Keratinocyte (primary cell): ENCODE measurements around the gene NTSR1. TPM values are rescaled to one million over a fixed set of nuclear protein-coding genes. Genes with fewer than 3 reads are reported as not detected.

Source experiments
- DNase-seq: peaks from one replicate; pipeline ENCODE4 v3.0.0-alpha.2; 2011; ENCODE audit warnings: low read depth, missing footprints, low spot score
- FAIRE-seq: peaks from 2 replicates; lab custom pipeline; 2011; peaks lifted over from hg19 to GRCh38; lab: Jason Lieb, UNC
- H2AFZ ChIP-seq: 2 replicates; pipeline ENCODE4 v1.6.0; 2012; ENCODE audit warnings: low read length, control low read depth, inconsistent platforms; ENCODE audit not compliant: control insufficient read depth
- H3K27ac ChIP-seq: 2 replicates; pipeline ENCODE4 v1.5.1; 2011; ENCODE audit warnings: low read length; ENCODE audit not compliant: control insufficient read depth, insufficient read depth
- H3K27me3 ChIP-seq: 3 replicates; pipeline ENCODE4 v1.6.0; 2011; ENCODE audit warnings: low read length; ENCODE audit not compliant: control insufficient read depth, insufficient read depth; ENCODE audit errors: extremely low read depth
- H3K36me3 ChIP-seq, 2 experiments: 2 replicates in 1 of 2; 3 replicates in 1 of 2; pipeline ENCODE4 v1.5.1; 2011; ENCODE audit warnings: low read length in 2 of 2, mild to moderate bottlenecking in 1 of 2; ENCODE audit not compliant: control insufficient read depth in 2 of 2, insufficient read depth in 2 of 2; ENCODE audit errors: extremely low read depth in 1 of 2
- H3K4me1 ChIP-seq: 3 replicates; pipeline ENCODE4 v1.5.1; 2011; ENCODE audit warnings: low read length; ENCODE audit not compliant: control insufficient read depth, insufficient read depth; ENCODE audit errors: extremely low read depth
- H3K4me2 ChIP-seq: 3 replicates; pipeline ENCODE4 v1.6.0; 2011; ENCODE audit warnings: low read depth, low read length; ENCODE audit not compliant: control insufficient read depth, insufficient read depth; ENCODE audit errors: extremely low read depth
- H3K4me3 ChIP-seq, 3 experiments: fragments of 200-600 bp in 1 of 3; sonication (generic) in 1 of 3; 2 replicates in 2 of 3; 3 replicates in 1 of 3; pipeline ENCODE4 v1.5.1; 2011 to 2016; ENCODE audit warnings: low read length in 3 of 3, mild to moderate bottlenecking in 3 of 3, control low read depth in 2 of 3, inconsistent platforms in 1 of 3, low read depth in 1 of 3, mixed read lengths in 1 of 3, mixed run types in 1 of 3, moderate library complexity in 1 of 3; ENCODE audit not compliant: control insufficient read depth in 2 of 3, insufficient read depth in 2 of 3; ENCODE audit errors: extremely low read depth in 1 of 3
- H3K79me2 ChIP-seq: 2 replicates; pipeline ENCODE4 v1.6.0; 2012; ENCODE audit warnings: low read length; ENCODE audit not compliant: control insufficient read depth, insufficient read depth
- H3K9ac ChIP-seq: 3 replicates; pipeline ENCODE4 v1.6.0; 2011; ENCODE audit warnings: low read length; ENCODE audit not compliant: control insufficient read depth, insufficient read depth; ENCODE audit errors: extremely low read depth
- H3K9me1 ChIP-seq: 3 replicates; pipeline ENCODE4 v1.6.0; 2011; ENCODE audit warnings: low read length; ENCODE audit not compliant: control insufficient read depth, insufficient read depth; ENCODE audit errors: extremely low read depth
- H3K9me3 ChIP-seq: 2 replicates; pipeline ENCODE4 v1.5.1; 2012; ENCODE audit warnings: low read depth, low read length; ENCODE audit not compliant: control insufficient read depth
- H4K20me1 ChIP-seq: 3 replicates; pipeline ENCODE4 v1.6.0; 2011; ENCODE audit warnings: low read length; ENCODE audit not compliant: control insufficient read depth, insufficient read depth; ENCODE audit errors: extremely low read depth
- CTCF ChIP-seq, 3 experiments: IDR thresholded peaks in 1 of 3; conservative IDR thresholded peaks in 1 of 3; optimal IDR thresholded peaks in 1 of 3; 2 replicates in 2 of 3; 3 replicates in 1 of 3; pipeline versions ENCODE3 to v1.5.1; 2011; ENCODE audit warnings: low read length in 3 of 3, mild to moderate bottlenecking in 3 of 3, moderate library complexity in 2 of 3, control low read depth in 1 of 3, inconsistent platforms in 1 of 3; ENCODE audit not compliant: insufficient read depth in 2 of 3; ENCODE audit errors: extremely low read depth in 1 of 3
- EZH2 ChIP-seq: IDR thresholded peaks from one replicate; pipeline ENCODE4 v1.6.1; 2012; ENCODE audit warnings: inconsistent platforms, mild to moderate bottlenecking, low read length, moderate library complexity
- dilution Hi-C: fragments of 300-500 bp; cut with MboI; formaldehyde crosslinking; loops from one replicate; pipeline ENCODE4 v1.7.0; 2020; ENCODE audit warnings: low sequenced_read_pairs; ENCODE audit not compliant: extremely low pct_ligation_motif_present
- polyA plus RNA-seq, 5 experiments: library from polyadenylated mRNA; depleted of rRNA in 3 of 5; stranded (reverse) in 3 of 5; stranded (forward) in 1 of 5; unstranded in 1 of 5; fragments of >200 nt; gene quantifications; 1 replicate in 1 of 5; 2 replicates in 3 of 5; 3 replicates in 1 of 5; pipeline versions ENCODE4 v1.2.1 to v1.2.3, GENCODE V29; 2011 to 2012; ENCODE audit warnings: missing spikeins in 2 of 5, low read depth in 1 of 5, low replicate concordance in 1 of 5

The NTSR1 gene
- polyA plus RNA-seq, 1 donor (not counting 4 experiments of a cell fraction or from before 2014, with no cell fraction given): 0.55 TPM

GRCh38 chr20:62804627-62805154, 96.1 kb downstream of the NTSR1 start, which contains the start of gene OGFR:
Gene OGFR, plus strand, starts transcription at chr20:62804835. Its CDS starts 25 bp downstream, at chr20:62804860.
- H3K4me2 ChIP-seq: peak within 1 kb of the TSS; percentile 86
- H3K4me3 ChIP-seq: peak within 1 kb of the TSS; percentile 69 to 87 (median 73)
- H3K27ac ChIP-seq: peak within 1 kb of the TSS; percentile 47
- H3K9me1 ChIP-seq: no peaks in the 10 kb centered on the region
- H3K36me3 ChIP-seq: peaks cover 23% of the 10 kb centered on the region in 2 experiments
- no peak for FAIRE-seq
- TF ChIP-seq EZH2 (no peak), CTCF (optimal IDR thresholded peaks at IDR 0.05 in 1 of 3, IDR thresholded peaks at IDR 0.05 in 1 of 3, conservative IDR thresholded peaks at IDR 0.05 in 1 of 3; ENCODE audit: extremely low read depth in 1 of 3, insufficient read depth in 2 of 3, low read length in 3 of 3) (no peak)
- no peaks in the 10 kb centered on the region for H3K9me3 ChIP-seq
- no peaks in the 10 kb centered on the region for H3K27me3 ChIP-seq
- peaks cover 29% of the 10 kb centered on the region for H3K79me2 ChIP-seq
- peaks cover 2% of the 10 kb centered on the region for H4K20me1 ChIP-seq
- dilution Hi-C loops: no loop called here
- H3K9ac ChIP-seq: peak within 1 kb of the TSS; percentile 78
- peaks cover 12% of the 10 kb centered on the region for H3K4me1 ChIP-seq
- peak within 1 kb of the TSS; percentile 77 for H2AFZ ChIP-seq
- no peak for DNase-seq

GRCh38 chr20:62805155-62805710, 96.6 kb downstream of the NTSR1 start:
- Histone ChIP-seq H3K4me2 (peak overlapping the region; percentile 86), H3K9ac (peak overlapping the region; percentile 78), H3K27ac (peak overlapping the region; percentile 47), H3K9me3 (no peaks in the 10 kb centered on the region), H3K36me3 (peaks cover 22 to 25% of the 10 kb centered on the region in 2 experiments), H3K4me1 (peaks cover 12% of the 10 kb centered on the region), H3K27me3 (no peaks in the 10 kb centered on the region), H3K9me1 (no peaks in the 10 kb centered on the region), H3K4me3 (peak overlapping the region; percentile 69 to 87 (median 73)), H4K20me1 (peaks cover 2% of the 10 kb centered on the region), H2AFZ (no peak overlapping the region), H3K79me2 (peaks cover 29% of the 10 kb centered on the region)
- TF ChIP-seq CTCF (optimal IDR thresholded peaks at IDR 0.05 in 1 of 3, IDR thresholded peaks at IDR 0.05 in 1 of 3, conservative IDR thresholded peaks at IDR 0.05 in 1 of 3; ENCODE audit: extremely low read depth in 1 of 3, insufficient read depth in 2 of 3, low read length in 3 of 3) (no peak), EZH2 (no peak)
- dilution Hi-C loops: no loop called here
- no peak for FAIRE-seq
- no peak for DNase-seq
